ENCODE results near the gene MAML2.

MAML2 gene

GRCh38 chr11:96338910-96339705 lies 3.9 kb downstream of the MAML2 start:
- no peak for FAIRE-seq

- no peak for FAIRE-seq
Measured at GRCh38 chr11:96337541-96338431, 5.2 kb downstream of the MAML2 start.

- FAIRE-seq = no peak
Measured at GRCh38 chr11:96335388-96335787, 7.6 kb downstream of the MAML2 start.

- no peak for FAIRE-seq
Measured at GRCh38 chr11:96334219-96334618, 8.8 kb downstream of the MAML2 start.

GRCh38 chr11:96333191-96333719 lies 9.7 kb downstream of the MAML2 start:
- no peak for FAIRE-seq

GRCh38 chr11:96332126-96332771 lies 10.7 kb downstream of the MAML2 start:
- FAIRE-seq = no peak

- FAIRE-seq = no peak
Measured at GRCh38 chr11:96331699-96332116, 11.3 kb downstream of the MAML2 start.

GRCh38 chr11:96330511-96330859 lies 12.5 kb downstream of the MAML2 start:
- no peak for FAIRE-seq

- FAIRE-seq = no peak
Measured at GRCh38 chr11:96329855-96330510, 13.0 kb downstream of the MAML2 start.

GRCh38 chr11:96329419-96329818 lies 13.6 kb downstream of the MAML2 start:
- no peak for FAIRE-seq

GRCh38 chr11:96328395-96329010 lies 14.5 kb downstream of the MAML2 start:
- no peak for FAIRE-seq

GRCh38 chr11:96326959-96327358 lies 16.0 kb downstream of the MAML2 start:
- no peak for FAIRE-seq

- FAIRE-seq = no peak
Measured at GRCh38 chr11:96324912-96325311, 18.1 kb downstream of the MAML2 start.

GRCh38 chr11:96323642-96323985 lies 19.4 kb downstream of the MAML2 start:
- FAIRE-seq = no peak

- FAIRE-seq = no peak
Measured at GRCh38 chr11:96322775-96323641, 20.0 kb downstream of the MAML2 start.

GRCh38 chr11:96321091-96321490 lies 21.9 kb downstream of the MAML2 start:
- FAIRE-seq = no peak

- FAIRE-seq = no peak
Measured at GRCh38 chr11:96319898-96320656, 22.9 kb downstream of the MAML2 start.

GRCh38 chr11:96318850-96319249 lies 24.1 kb downstream of the MAML2 start:
- FAIRE-seq = no peak

GRCh38 chr11:96318399-96318798 lies 24.6 kb downstream of the MAML2 start:
- FAIRE-seq = no peak

- no peak for FAIRE-seq
Measured at GRCh38 chr11:96317985-96318384, 25.0 kb downstream of the MAML2 start.

GRCh38 chr11:96317571-96317970 lies 25.4 kb downstream of the MAML2 start:
- no peak for FAIRE-seq

Measured in islet of Langerhans (tissue), 1 donor.